HepG2 (cell line): ENCODE data around the gene ZNF581. TPM values are rescaled to one million over a fixed set of nuclear protein-coding genes. Genes with fewer than 3 reads are reported as not detected.
A peak's percentile ranks its signal among the peaks of the same experiment; 100 is the strongest.

Experiments
- ARID5B ChIP-seq: IDR thresholded peaks from 2 replicates; pipeline ENCODE4 v1.4.0; 2020; ENCODE audit warnings: mild to moderate bottlenecking, missing genetic modification reagents
- ELF4 ChIP-seq: sonication (generic); formaldehyde crosslinking; IDR thresholded peaks from 2 replicates; pipeline ENCODE4 v1.5.0; 2020; ENCODE audit warnings: missing genetic modification reagents, mild to moderate bottlenecking, moderate library complexity, borderline replicate concordance
- EP300 ChIP-seq, 3 experiments: sonication (generic) in 1 of 3; formaldehyde crosslinking in 1 of 3; IDR thresholded peaks; 2 replicates each; pipeline versions ENCODE4 v1.5.1 to v1.6.1; 2011 to 2020; ENCODE audit warnings: low read depth in 2 of 3, low read length in 2 of 3, borderline replicate concordance in 1 of 3, improper control_type of control experiment in 1 of 3, mild to moderate bottlenecking in 1 of 3, missing genetic modification reagents in 1 of 3, moderate library complexity in 1 of 3
- ESRRA ChIP-seq: sonication (generic); formaldehyde crosslinking; IDR thresholded peaks from 2 replicates; pipeline ENCODE4 v1.5.1; 2020; ENCODE audit warnings: mild to moderate bottlenecking, low read depth, missing genetic modification reagents
- HNRNPLL ChIP-seq: fragments of 200-400 bp; formaldehyde crosslinking; IDR thresholded peaks from 2 replicates; pipeline ENCODE4 v1.6.1; 2017; ENCODE audit warnings: mild to moderate bottlenecking, low read depth, low read length; ENCODE audit not compliant: poor library complexity, severe bottlenecking
- HNRNPUL1 ChIP-seq: fragments of 200-400 bp; formaldehyde crosslinking; IDR thresholded peaks from 2 replicates; pipeline ENCODE4 v1.6.1; 2017; ENCODE audit warnings: low read depth, mild to moderate bottlenecking, low read length, moderate library complexity
- KLF16 ChIP-seq, 2 experiments: sonication (generic) in 1 of 2; formaldehyde crosslinking in 1 of 2; IDR thresholded peaks; 2 replicates each; pipeline versions ENCODE4 v1.6.1 to v1.8.0; 2016 to 2023; ENCODE audit warnings: missing genetic modification reagents in 2 of 2, missing compliant biosample characterization in 1 of 2
- KLF9 ChIP-seq: IDR thresholded peaks from 2 replicates; pipeline ENCODE4 v1.6.1; 2016; ENCODE audit warnings: low read depth
- MTERF4 ChIP-seq: sonication (generic); formaldehyde crosslinking; IDR thresholded peaks from 2 replicates; pipeline ENCODE4 v1.8.0; 2023; ENCODE audit warnings: mild to moderate bottlenecking, missing genetic modification reagents
- NFE2 ChIP-seq: sonication (generic); formaldehyde crosslinking; IDR thresholded peaks from 2 replicates; pipeline ENCODE4 v1.4.0; 2020; ENCODE audit warnings: missing genetic modification reagents
- PHF5A ChIP-seq: IDR thresholded peaks from one replicate; pipeline ENCODE4 v1.6.1; 2018; ENCODE audit warnings: low read depth, missing genetic modification reagents; ENCODE audit not compliant: unreplicated experiment
- PITX1 ChIP-seq: sonication (generic); formaldehyde crosslinking; IDR thresholded peaks from 2 replicates; pipeline ENCODE4 v1.5.1; 2020; ENCODE audit warnings: mild to moderate bottlenecking, missing genetic modification reagents
- SNAPC5 ChIP-seq: sonication (generic); formaldehyde crosslinking; IDR thresholded peaks from 2 replicates; pipeline ENCODE4 v1.8.1; 2023; ENCODE audit warnings: mild to moderate bottlenecking, missing genetic modification reagents, borderline replicate concordance
- ZNF12 ChIP-seq: sonication (generic); formaldehyde crosslinking; IDR thresholded peaks from 2 replicates; pipeline ENCODE4 v1.5.0; 2020; ENCODE audit warnings: missing genetic modification reagents
- ZNF451 ChIP-seq: sonication (generic); formaldehyde crosslinking; IDR thresholded peaks from 2 replicates; pipeline ENCODE4 v1.5.0; 2020; ENCODE audit warnings: mild to moderate bottlenecking, missing genetic modification reagents
- polyA plus RNA-seq, 8 experiments: library from polyadenylated mRNA; depleted of rRNA in 3 of 8; stranded (reverse) in 7 of 8; unstranded in 1 of 8; fragments of >200 nt; fragmentation: Illumina TruSeq in 4 of 8; extraction: Trizol in 4 of 8; gene quantifications; 2 replicates each; pipeline versions ENCODE4 v1.2.1 to v1.2.3, GENCODE V29; 2011 to 2016; ENCODE audit warnings: low read depth in 4 of 8, missing spikeins in 1 of 8, mixed read lengths in 1 of 8; ENCODE audit not compliant: insufficient read depth in 1 of 8
- total RNA-seq, 5 experiments: library from RNA; depleted of rRNA; stranded (reverse); fragments of >200 nt; fragmentation: Illumina TruSeq; extraction: Trizol; gene quantifications; 2 replicates each; pipeline ENCODE4 v1.2.3, GENCODE V29; 2016; ENCODE audit warnings: low read depth in 1 of 5
- TF ChIP-seq, protein P1 (sequence below): sonication (generic); formaldehyde crosslinking; IDR thresholded peaks from 2 replicates; pipeline ENCODE4 v1.5.0; 2020; ENCODE audit warnings: mild to moderate bottlenecking, missing genetic modification reagents, borderline replicate concordance

Gene ZNF581
- total and polyA plus RNA-seq, 2 of the 13 experiments (the other 11 are each of a cell fraction or from before 2014, with no cell fraction given): 19.6 to 49.5 TPM

DNA sequence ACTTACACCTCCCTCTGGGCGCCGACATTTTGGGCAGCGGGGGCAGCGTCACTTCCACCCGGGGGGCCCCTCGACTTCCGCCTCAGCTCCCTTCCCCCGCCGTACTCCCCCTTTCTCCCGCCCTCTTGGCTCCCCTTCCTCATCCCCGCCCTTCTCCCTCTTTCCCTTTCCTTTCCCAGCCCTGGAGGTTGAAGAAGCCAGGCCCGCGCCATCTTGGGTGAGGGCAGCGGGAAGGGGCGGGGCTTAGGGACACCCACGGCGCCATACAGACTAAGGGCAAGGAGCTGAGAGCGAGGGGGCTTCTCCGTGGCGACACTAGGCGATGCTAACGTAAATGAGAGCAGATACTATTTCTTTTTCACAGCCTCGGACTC lies 44.0 kb upstream of the ZNF581 start, which contains the start of gene FIZ1 (continued):
- TF ChIP-seq, protein P1, sequence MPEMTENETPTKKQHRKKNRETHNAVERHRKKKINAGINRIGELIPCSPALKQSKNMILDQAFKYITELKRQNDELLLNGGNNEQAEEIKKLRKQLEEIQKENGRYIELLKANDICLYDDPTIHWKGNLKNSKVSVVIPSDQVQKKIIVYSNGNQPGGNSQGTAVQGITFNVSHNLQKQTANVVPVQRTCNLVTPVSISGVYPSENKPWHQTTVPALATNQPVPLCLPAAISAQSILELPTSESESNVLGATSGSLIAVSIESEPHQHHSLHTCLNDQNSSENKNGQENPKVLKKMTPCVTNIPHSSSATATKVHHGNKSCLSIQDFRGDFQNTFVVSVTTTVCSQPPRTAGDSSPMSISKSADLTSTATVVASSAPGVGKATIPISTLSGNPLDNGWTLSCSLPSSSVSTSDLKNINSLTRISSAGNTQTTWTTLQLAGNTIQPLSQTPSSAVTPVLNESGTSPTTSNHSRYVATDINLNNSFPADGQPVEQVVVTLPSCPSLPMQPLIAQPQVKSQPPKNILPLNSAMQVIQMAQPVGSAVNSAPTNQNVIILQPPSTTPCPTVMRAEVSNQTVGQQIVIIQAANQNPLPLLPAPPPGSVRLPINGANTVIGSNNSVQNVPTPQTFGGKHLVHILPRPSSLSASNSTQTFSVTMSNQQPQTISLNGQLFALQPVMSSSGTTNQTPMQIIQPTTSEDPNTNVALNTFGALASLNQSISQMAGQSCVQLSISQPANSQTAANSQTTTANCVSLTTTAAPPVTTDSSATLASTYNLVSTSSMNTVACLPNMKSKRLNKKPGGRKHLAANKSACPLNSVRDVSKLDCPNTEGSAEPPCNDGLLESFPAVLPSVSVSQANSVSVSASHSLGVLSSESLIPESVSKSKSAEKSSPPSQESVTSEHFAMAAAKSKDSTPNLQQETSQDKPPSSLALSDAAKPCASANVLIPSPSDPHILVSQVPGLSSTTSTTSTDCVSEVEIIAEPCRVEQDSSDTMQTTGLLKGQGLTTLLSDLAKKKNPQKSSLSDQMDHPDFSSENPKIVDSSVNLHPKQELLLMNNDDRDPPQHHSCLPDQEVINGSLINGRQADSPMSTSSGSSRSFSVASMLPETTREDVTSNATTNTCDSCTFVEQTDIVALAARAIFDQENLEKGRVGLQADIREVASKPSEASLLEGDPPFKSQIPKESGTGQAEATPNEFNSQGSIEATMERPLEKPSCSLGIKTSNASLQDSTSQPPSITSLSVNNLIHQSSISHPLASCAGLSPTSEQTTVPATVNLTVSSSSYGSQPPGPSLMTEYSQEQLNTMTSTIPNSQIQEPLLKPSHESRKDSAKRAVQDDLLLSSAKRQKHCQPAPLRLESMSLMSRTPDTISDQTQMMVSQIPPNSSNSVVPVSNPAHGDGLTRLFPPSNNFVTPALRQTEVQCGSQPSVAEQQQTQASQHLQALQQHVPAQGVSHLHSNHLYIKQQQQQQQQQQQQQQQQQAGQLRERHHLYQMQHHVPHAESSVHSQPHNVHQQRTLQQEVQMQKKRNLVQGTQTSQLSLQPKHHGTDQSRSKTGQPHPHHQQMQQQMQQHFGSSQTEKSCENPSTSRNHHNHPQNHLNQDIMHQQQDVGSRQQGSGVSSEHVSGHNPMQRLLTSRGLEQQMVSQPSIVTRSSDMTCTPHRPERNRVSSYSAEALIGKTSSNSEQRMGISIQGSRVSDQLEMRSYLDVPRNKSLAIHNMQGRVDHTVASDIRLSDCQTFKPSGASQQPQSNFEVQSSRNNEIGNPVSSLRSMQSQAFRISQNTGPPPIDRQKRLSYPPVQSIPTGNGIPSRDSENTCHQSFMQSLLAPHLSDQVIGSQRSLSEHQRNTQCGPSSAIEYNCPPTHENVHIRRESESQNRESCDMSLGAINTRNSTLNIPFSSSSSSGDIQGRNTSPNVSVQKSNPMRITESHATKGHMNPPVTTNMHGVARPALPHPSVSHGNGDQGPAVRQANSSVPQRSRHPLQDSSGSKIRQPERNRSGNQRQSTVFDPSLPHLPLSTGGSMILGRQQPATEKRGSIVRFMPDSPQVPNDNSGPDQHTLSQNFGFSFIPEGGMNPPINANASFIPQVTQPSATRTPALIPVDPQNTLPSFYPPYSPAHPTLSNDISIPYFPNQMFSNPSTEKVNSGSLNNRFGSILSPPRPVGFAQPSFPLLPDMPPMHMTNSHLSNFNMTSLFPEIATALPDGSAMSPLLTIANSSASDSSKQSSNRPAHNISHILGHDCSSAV: no peak
- peak; percentile 21; the same call in 1 of the 2 replicates for TF ChIP-seq ELF4
- TF ChIP-seq MTERF4 (CRISPR knock-in tag): no peak
- TF ChIP-seq EP300 (IDR thresholded peaks at IDR 0.05; ENCODE audit: low read depth in 2 of 2, low read length in 2 of 2): no peak
- no peak for TF ChIP-seq EP300 (CRISPR knock-in tag; IDR thresholded peaks at IDR 0.05; ENCODE audit: borderline replicate concordance)
- no peak for TF ChIP-seq NFE2 (CRISPR knock-in tag)
- 0 out of 2 replicates have a peak, but pooled peaks have one; percentile 57 for TF ChIP-seq ESRRA (CRISPR knock-in tag)
- no peak for TF ChIP-seq PITX1 (CRISPR knock-in tag)
- peak; percentile 72 for TF ChIP-seq PHF5A (CRISPR knock-in tag)
- TF ChIP-seq SNAPC5: no peak
- no peak for TF ChIP-seq HNRNPUL1
- no peak for TF ChIP-seq ZNF451 (CRISPR knock-in tag)
- no peak; a peak in 1 of 4 replicates for TF ChIP-seq KLF16 (CRISPR knock-in tag; IDR thresholded peaks at IDR 0.05)
- no peak for TF ChIP-seq KLF9 (CRISPR knock-in tag)
- peak; percentile 45 for TF ChIP-seq HNRNPLL
- no peak for TF ChIP-seq ARID5B (CRISPR knock-in tag)
- no peak for TF ChIP-seq ZNF12
